GM23338 (cell line): ENCODE results near the gene PLEKHA7. TPM values are rescaled to one million over a fixed set of nuclear protein-coding genes. Genes with fewer than 3 reads are reported as not detected.
A peak's percentile ranks its signal among the peaks of the same experiment; 100 is the strongest.

Experiments used
- ATAC-seq: fragments of 200-7000 bp; cut with Tn5 transposase; 3 replicates; pipeline ENCODE4 v1.9.1; 2020
- DNase-seq: peaks from one replicate; pipeline ENCODE4 v3.0.0-alpha.2; 2015; ENCODE audit warnings: low spot score
- H2AFZ ChIP-seq: fragments of 200-600 bp; sonication (generic); 2 replicates; pipeline ENCODE4 v1.8.0; 2016; ENCODE audit warnings: antibody characterized with exemption, mild to moderate bottlenecking, moderate library complexity
- H3F3A ChIP-seq: fragments of 200-600 bp; sonication (generic); replicated peaks from 2 replicates; pipeline ENCODE4 v1.8.0; 2017; ENCODE audit warnings: antibody characterized with exemption, mixed run types, low read depth
- H3K27ac ChIP-seq: fragments of 200-600 bp; sonication (generic); 2 replicates; pipeline ENCODE4 v1.6.1; 2016; ENCODE audit warnings: low read depth
- H3K27me3 ChIP-seq: fragments of 200-600 bp; sonication (generic); 2 replicates; pipeline ENCODE4 v1.8.0; 2016; ENCODE audit warnings: mild to moderate bottlenecking, mixed run types, moderate library complexity; ENCODE audit not compliant: insufficient read depth
- H3K36me3 ChIP-seq: fragments of 200-600 bp; sonication (generic); 2 replicates; pipeline ENCODE4 v1.8.0; 2016; ENCODE audit warnings: mild to moderate bottlenecking; ENCODE audit not compliant: insufficient read depth
- H3K4me1 ChIP-seq: fragments of 200-600 bp; sonication (generic); 2 replicates; pipeline ENCODE4 v1.8.0; 2016; ENCODE audit warnings: mild to moderate bottlenecking, moderate library complexity; ENCODE audit not compliant: insufficient read depth
- H3K4me2 ChIP-seq: fragments of 200-600 bp; sonication (generic); 2 replicates; pipeline ENCODE4 v1.7.1; 2017; ENCODE audit warnings: mixed run types
- H3K4me3 ChIP-seq: fragments of 200-600 bp; sonication (generic); 2 replicates; pipeline ENCODE4 v1.6.1; 2016; ENCODE audit warnings: mixed run types
- H3K79me2 ChIP-seq: fragments of 200-600 bp; sonication (generic); replicated peaks from 2 replicates; pipeline ENCODE4 v1.8.0; 2017; ENCODE audit warnings: mild to moderate bottlenecking; ENCODE audit not compliant: insufficient read depth
- H3K9me2 ChIP-seq: fragments of 200-600 bp; sonication (generic); 2 replicates; pipeline ENCODE4 v1.8.0; 2017; ENCODE audit not compliant: insufficient read depth
- H4K20me1 ChIP-seq: fragments of 200-600 bp; sonication (generic); replicated peaks from 2 replicates; pipeline ENCODE4 v1.8.0; 2017; ENCODE audit warnings: mild to moderate bottlenecking; ENCODE audit not compliant: insufficient read depth
- H3K27ac Mint-ChIP-seq: 2 replicates; pipeline ENCODE4 v1.8.0; 2020; ENCODE audit warnings: inconsistent platforms, mild to moderate bottlenecking, moderate library complexity, mixed read lengths
- H3K27me3 Mint-ChIP-seq: 3 replicates; pipeline ENCODE4 v1.8.0; 2022; ENCODE audit warnings: low read depth, mild to moderate bottlenecking, moderate library complexity, mixed read lengths, inconsistent platforms; ENCODE audit not compliant: insufficient read depth, poor library complexity
- H3K36me3 Mint-ChIP-seq: 3 replicates; pipeline ENCODE4 v1.8.0; 2021; ENCODE audit warnings: low read depth, mild to moderate bottlenecking, inconsistent platforms, moderate library complexity, mixed read lengths
- H3K4me1 Mint-ChIP-seq: 3 replicates; pipeline ENCODE4 v1.8.0; 2020; ENCODE audit warnings: mild to moderate bottlenecking, inconsistent platforms, mixed read lengths
- H3K4me3 Mint-ChIP-seq: 3 replicates; pipeline ENCODE4 v1.8.0; 2021; ENCODE audit warnings: moderate library complexity, mild to moderate bottlenecking, inconsistent platforms, mixed read lengths
- H3K9me3 Mint-ChIP-seq: 3 replicates; pipeline ENCODE4 v1.8.0; 2020; ENCODE audit warnings: moderate library complexity, mild to moderate bottlenecking, inconsistent platforms, mixed read lengths
- CREB1 ChIP-seq: fragments of 250-450 bp; sonication (Bioruptor Pico); IDR thresholded peaks from 2 replicates; pipeline ENCODE4 v1.5.0; 2020; ENCODE audit warnings: low read depth, mild to moderate bottlenecking, moderate library complexity
- EZH2phosphoT487 ChIP-seq: fragments of 200-600 bp; sonication (generic); IDR thresholded peaks from one replicate; pipeline ENCODE4 v1.8.1; 2018; ENCODE audit warnings: antibody characterized with exemption; ENCODE audit not compliant: unreplicated experiment
- JUNB ChIP-seq: IDR thresholded peaks from one replicate; pipeline ENCODE4 v1.6.1; 2016; ENCODE audit warnings: antibody characterized with exemption; ENCODE audit not compliant: unreplicated experiment
- NANOG ChIP-seq: IDR thresholded peaks from 2 replicates; pipeline ENCODE4 v1.6.1; 2016; ENCODE audit warnings: antibody characterized with exemption, borderline replicate concordance
- POLR2AphosphoS5 ChIP-seq: IDR thresholded peaks from 2 replicates; pipeline ENCODE4 v1.6.1; 2016; ENCODE audit warnings: antibody characterized with exemption, low read depth
- REST ChIP-seq: IDR thresholded peaks from one replicate; pipeline ENCODE4 v1.6.1; 2018; ENCODE audit warnings: antibody characterized with exemption; ENCODE audit not compliant: unreplicated experiment
- STAT1 ChIP-seq: IDR thresholded peaks from one replicate; pipeline ENCODE4 v1.6.1; 2016; ENCODE audit warnings: antibody characterized with exemption; ENCODE audit not compliant: unreplicated experiment
- ZNF114 ChIP-seq: fragments of 250-450 bp; sonication (Bioruptor Pico); IDR thresholded peaks from 2 replicates; pipeline ENCODE4 v1.5.0; 2020; ENCODE audit warnings: mild to moderate bottlenecking, moderate library complexity
- ZNF331 ChIP-seq: fragments of 250-450 bp; sonication (Bioruptor Pico); IDR thresholded peaks from 2 replicates; pipeline ENCODE4 v1.5.0; 2020; ENCODE audit warnings: low read depth, mild to moderate bottlenecking, moderate library complexity
- polyA plus RNA-seq: library from polyadenylated mRNA; unstranded; fragments of >200 nt; fragmentation: Nextera tagmentation; extraction: Ambion mirVana; gene quantifications from 2 replicates; pipeline ENCODE4 v1.2.1, GENCODE V29; 2016
- total RNA-seq: library from RNA; depleted of rRNA; stranded (reverse); fragments of >200 nt; shearing (Covaris generic); gene quantifications from 2 replicates; pipeline ENCODE4 v1.2.3, GENCODE V29; 2014
- TF ChIP-seq, protein P1 (sequence below), 2 experiments: fragments of 200-600 bp in 1 of 2; sonication (generic) in 1 of 2; conservative IDR thresholded peaks; 2 replicates each; pipeline versions ENCODE4 v1.5.1 to v1.6.1; 2016 to 2017; ENCODE audit warnings: antibody characterized with exemption in 2 of 2, low read depth in 2 of 2, mild to moderate bottlenecking in 2 of 2, moderate library complexity in 1 of 2

Gene PLEKHA7
- total and polyA plus RNA-seq, 2 experiments from 2014 or later: 9.7 to 15.8 TPM

DNA sequence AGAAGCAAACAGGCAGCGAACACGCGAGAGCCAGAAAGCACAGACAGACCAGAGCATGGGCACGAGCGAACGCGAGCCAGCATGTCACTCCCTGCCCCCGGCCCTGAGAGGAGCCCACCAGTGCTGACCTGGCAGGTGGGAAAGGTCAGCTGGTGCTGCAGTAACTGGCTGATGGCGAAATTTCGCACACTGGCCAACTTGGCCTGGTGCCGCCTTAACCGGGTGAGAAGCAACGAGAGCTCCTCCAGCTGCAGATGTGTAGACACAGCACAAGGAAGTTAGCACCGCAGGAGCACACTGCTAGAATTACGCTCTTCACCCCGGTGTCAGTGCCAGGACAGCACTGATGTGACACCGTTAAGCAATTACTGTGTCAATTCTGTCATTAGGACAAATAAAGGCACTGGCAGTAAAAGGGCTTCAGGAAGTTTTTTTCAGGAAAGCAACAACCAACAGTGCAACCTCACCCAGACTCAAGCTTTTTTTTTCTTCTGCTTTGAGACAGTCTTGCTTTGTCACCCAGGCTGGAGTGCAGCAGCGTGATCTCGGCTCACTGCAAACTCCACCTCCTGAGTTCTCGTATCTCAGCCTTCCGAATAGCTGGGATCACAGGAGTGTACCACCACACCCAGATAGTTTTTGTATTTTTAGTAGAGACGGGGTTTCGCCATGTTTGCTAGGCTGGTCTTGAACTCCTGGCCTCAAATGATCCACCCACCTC lies 199.0 kb downstream of the PLEKHA7 start:
- peak; percentile 14; the same call in 1 of the 3 replicates for ATAC-seq

GRCh38 chr11:16814410-16815046 lies 199.7 kb downstream of the PLEKHA7 start:
- peaks cover 10% of the 10 kb centered on the region for H3K27me3 Mint-ChIP-seq
- no peak overlapping the region for H2AFZ ChIP-seq
- H3K27ac ChIP-seq: no peak overlapping the region
- H3K36me3 ChIP-seq: no peaks in the 10 kb centered on the region
- ATAC-seq: no peak
- no peak overlapping the region for H3K4me3 ChIP-seq
- no peaks in the 10 kb centered on the region for H3F3A ChIP-seq
- H3K9me3 Mint-ChIP-seq: no peaks in the 10 kb centered on the region
- H3K36me3 Mint-ChIP-seq: peaks cover 14% of the 10 kb centered on the region
- no peaks in the 10 kb centered on the region for H3K27me3 ChIP-seq
- no peaks in the 10 kb centered on the region; the same call in 1 of the 2 replicates for H4K20me1 ChIP-seq
- H3K4me2 ChIP-seq: no peak overlapping the region
- DNase-seq: no peak
- 0 out of 2 replicates have a peak overlapping the region, but pooled peaks have one; percentile 7 for H3K27ac Mint-ChIP-seq
- no peak overlapping the region for H3K4me3 Mint-ChIP-seq
- peaks cover 17% of the 10 kb centered on the region for H3K4me1 Mint-ChIP-seq
- no peaks in the 10 kb centered on the region for H3K4me1 ChIP-seq
- no peaks in the 10 kb centered on the region for H3K79me2 ChIP-seq
- H3K9me2 ChIP-seq: no peaks in the 10 kb centered on the region
- TF ChIP-seq EZH2phosphoT487 (no peak), NANOG (no peak), REST (no peak), ZNF331 (CRISPR knock-in tag) (no peak), CREB1 (CRISPR knock-in tag) (no peak), POLR2AphosphoS5 (no peak)
- TF ChIP-seq, protein P1, sequence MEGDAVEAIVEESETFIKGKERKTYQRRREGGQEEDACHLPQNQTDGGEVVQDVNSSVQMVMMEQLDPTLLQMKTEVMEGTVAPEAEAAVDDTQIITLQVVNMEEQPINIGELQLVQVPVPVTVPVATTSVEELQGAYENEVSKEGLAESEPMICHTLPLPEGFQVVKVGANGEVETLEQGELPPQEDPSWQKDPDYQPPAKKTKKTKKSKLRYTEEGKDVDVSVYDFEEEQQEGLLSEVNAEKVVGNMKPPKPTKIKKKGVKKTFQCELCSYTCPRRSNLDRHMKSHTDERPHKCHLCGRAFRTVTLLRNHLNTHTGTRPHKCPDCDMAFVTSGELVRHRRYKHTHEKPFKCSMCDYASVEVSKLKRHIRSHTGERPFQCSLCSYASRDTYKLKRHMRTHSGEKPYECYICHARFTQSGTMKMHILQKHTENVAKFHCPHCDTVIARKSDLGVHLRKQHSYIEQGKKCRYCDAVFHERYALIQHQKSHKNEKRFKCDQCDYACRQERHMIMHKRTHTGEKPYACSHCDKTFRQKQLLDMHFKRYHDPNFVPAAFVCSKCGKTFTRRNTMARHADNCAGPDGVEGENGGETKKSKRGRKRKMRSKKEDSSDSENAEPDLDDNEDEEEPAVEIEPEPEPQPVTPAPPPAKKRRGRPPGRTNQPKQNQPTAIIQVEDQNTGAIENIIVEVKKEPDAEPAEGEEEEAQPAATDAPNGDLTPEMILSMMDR (conservative IDR thresholded peaks at IDR 0.05; ENCODE audit: low read depth in 2 of 2): no peak

More for the DNA sequence above, 199.0 kb downstream of the PLEKHA7 start:
- H2AFZ ChIP-seq: no peak overlapping the region
- H3K27ac Mint-ChIP-seq: peak overlapping the region; percentile 81; the same call in 1 of the 2 replicates
- no peak for TF ChIP-seq STAT1
- TF ChIP-seq ZNF114 (CRISPR knock-in tag): no peak
- no peak for TF ChIP-seq NANOG
- TF ChIP-seq REST: no peak
- no peak for TF ChIP-seq ZNF331 (CRISPR knock-in tag)
- no peak for TF ChIP-seq CREB1 (CRISPR knock-in tag)
- no peak for TF ChIP-seq JUNB
- TF ChIP-seq EZH2phosphoT487: no peak
- no peak for TF ChIP-seq POLR2AphosphoS5
- no peaks in the 10 kb centered on the region for H3K9me2 ChIP-seq
- no peak overlapping the region for H3K27ac ChIP-seq
- H3K4me3 Mint-ChIP-seq: no peak overlapping the region
- H3K4me1 Mint-ChIP-seq: peaks cover 18% of the 10 kb centered on the region
- DNase-seq: no peak
- no peaks in the 10 kb centered on the region for H3K9me3 Mint-ChIP-seq
- no peaks in the 10 kb centered on the region; the same call in 1 of the 2 replicates for H4K20me1 ChIP-seq
- H3F3A ChIP-seq: no peaks in the 10 kb centered on the region
- no peaks in the 10 kb centered on the region for H3K27me3 ChIP-seq
- H3K4me3 ChIP-seq: no peak overlapping the region
- no peaks in the 10 kb centered on the region for H3K79me2 ChIP-seq
- H3K4me1 ChIP-seq: no peaks in the 10 kb centered on the region
- peaks cover 10% of the 10 kb centered on the region for H3K27me3 Mint-ChIP-seq
- no peaks in the 10 kb centered on the region for H3K36me3 ChIP-seq
- peaks cover 14% of the 10 kb centered on the region for H3K36me3 Mint-ChIP-seq
- H3K4me2 ChIP-seq: no peak overlapping the region
